MM.1S (cell line): ENCODE data around the gene CRADD.

Source experiments
- DNase-seq: peaks from one replicate; pipeline ENCODE4 v3.0.0-alpha.2; 2015
- H2AFZ ChIP-seq: fragments of 300-600 bp; sonication (generic); 2 replicates; pipeline ENCODE4 v1.6.0; 2016; ENCODE audit warnings: antibody characterized with exemption, low read length
- H3F3A ChIP-seq: fragments of 300-600 bp; sonication (generic); 2 replicates; pipeline ENCODE4 v1.6.1; 2016; ENCODE audit warnings: mild to moderate bottlenecking, antibody characterized with exemption, low read length, moderate library complexity, mixed read lengths; ENCODE audit not compliant: insufficient read depth
- H3K27ac ChIP-seq: fragments of 300-600 bp; sonication (generic); 2 replicates; pipeline ENCODE4 v1.5.1; 2016; ENCODE audit warnings: mild to moderate bottlenecking, low read length
- H3K27me3 ChIP-seq: fragments of 300-600 bp; sonication (generic); replicated peaks from 2 replicates; pipeline ENCODE4 v1.6.0; 2016; ENCODE audit warnings: low read length; ENCODE audit not compliant: insufficient read depth
- H3K36me3 ChIP-seq: fragments of 300-600 bp; sonication (generic); replicated peaks from 2 replicates; pipeline ENCODE4 v1.6.1; 2016; ENCODE audit warnings: mild to moderate bottlenecking, low read length, mixed read lengths; ENCODE audit not compliant: insufficient read depth
- H3K4me1 ChIP-seq: fragments of 300-600 bp; sonication (generic); 2 replicates; pipeline ENCODE4 v1.6.1; 2016; ENCODE audit warnings: low read length, mixed read lengths
- H3K4me2 ChIP-seq: fragments of 300-600 bp; sonication (generic); 2 replicates; pipeline ENCODE4 v1.6.0; 2016; ENCODE audit warnings: low read depth, low read length
- H3K4me3 ChIP-seq: fragments of 300-600 bp; sonication (generic); 2 replicates; pipeline ENCODE4 v1.5.1; 2016; ENCODE audit warnings: low read length, mixed read lengths
- H3K79me2 ChIP-seq: fragments of 300-600 bp; sonication (generic); 2 replicates; pipeline ENCODE4 v1.6.1; 2016; ENCODE audit warnings: mixed run types, low read length, mixed read lengths
- H3K9ac ChIP-seq: fragments of 300-600 bp; sonication (generic); 2 replicates; pipeline ENCODE4 v1.6.1; 2016; ENCODE audit warnings: low read length, mixed read lengths
- H3K9me2 ChIP-seq: fragments of 300-600 bp; sonication (generic); replicated peaks from 2 replicates; pipeline ENCODE4 v1.6.1; 2016; ENCODE audit warnings: mild to moderate bottlenecking, low read length, mixed read lengths; ENCODE audit not compliant: insufficient read depth
- H3K9me3 ChIP-seq: fragments of 300-600 bp; sonication (generic); replicated peaks from 2 replicates; pipeline ENCODE4 v1.6.1; 2016; ENCODE audit warnings: mild to moderate bottlenecking, low read length, mixed read lengths; ENCODE audit not compliant: insufficient read depth
- H4K20me1 ChIP-seq: fragments of 300-600 bp; sonication (generic); 2 replicates; pipeline ENCODE4 v1.6.1; 2016; ENCODE audit warnings: mild to moderate bottlenecking, low read length, moderate library complexity, mixed read lengths; ENCODE audit not compliant: insufficient read depth
- CTCF ChIP-seq: fragments of 300-600 bp; sonication (generic); IDR thresholded peaks from 2 replicates; pipeline ENCODE4 v1.5.1; 2016; ENCODE audit warnings: antibody characterized with exemption, low read length, mixed read lengths
- EZH2 ChIP-seq: fragments of 300-600 bp; sonication (generic); optimal IDR thresholded peaks from 2 replicates; pipeline ENCODE3; 2017; ENCODE audit warnings: low read depth, mild to moderate bottlenecking, antibody characterized with exemption, low read length, mixed read lengths
- EZH2phosphoT487 ChIP-seq: fragments of 300-600 bp; sonication (generic); IDR thresholded peaks from 2 replicates; pipeline ENCODE4 v1.6.1; 2018; ENCODE audit warnings: antibody characterized with exemption, low read length

Gene CRADD

GRCh38 chr12:93766371-93766770 lies 89.2 kb downstream of the CRADD start:
- H3K27me3 ChIP-seq, result no peaks in the 10 kb centered on the region
- H3K36me3 ChIP-seq, result no peaks in the 10 kb centered on the region
- H2AFZ ChIP-seq, result no peak overlapping the region
- no peaks in the 10 kb centered on the region for H3F3A ChIP-seq
- no peak overlapping the region for H3K4me3 ChIP-seq
- no peaks in the 10 kb centered on the region for H3K9me3 ChIP-seq
- H3K9me2 ChIP-seq, result no peaks in the 10 kb centered on the region
- no peak for TF ChIP-seq EZH2
- no peak for TF ChIP-seq EZH2phosphoT487
- DNase-seq, result no peak
- H4K20me1 ChIP-seq, result no peaks in the 10 kb centered on the region
- H3K4me2 ChIP-seq, result no peak overlapping the region
- H3K79me2 ChIP-seq, result no peaks in the 10 kb centered on the region
- H3K9ac ChIP-seq, result no peak overlapping the region
- H3K27ac ChIP-seq, result no peak overlapping the region
- no peaks in the 10 kb centered on the region for H3K4me1 ChIP-seq

GRCh38 chr12:93766796-93767523 lies 89.8 kb downstream of the CRADD start:
- Histone ChIP-seq H3K27ac (no peak overlapping the region), H3K4me2 (no peak overlapping the region), H2AFZ (no peak overlapping the region), H3K79me2 (no peaks in the 10 kb centered on the region), H3F3A (no peaks in the 10 kb centered on the region), H4K20me1 (no peaks in the 10 kb centered on the region), H3K9me3 (no peaks in the 10 kb centered on the region), H3K27me3 (no peaks in the 10 kb centered on the region), H3K4me1 (no peaks in the 10 kb centered on the region), H3K9me2 (no peaks in the 10 kb centered on the region), H3K9ac (no peak overlapping the region), H3K36me3 (no peaks in the 10 kb centered on the region), H3K4me3 (no peak overlapping the region)
- TF ChIP-seq CTCF (peak; percentile 36), EZH2 (no peak), EZH2phosphoT487 (no peak)
- DNase-seq, result no peak

DNA sequence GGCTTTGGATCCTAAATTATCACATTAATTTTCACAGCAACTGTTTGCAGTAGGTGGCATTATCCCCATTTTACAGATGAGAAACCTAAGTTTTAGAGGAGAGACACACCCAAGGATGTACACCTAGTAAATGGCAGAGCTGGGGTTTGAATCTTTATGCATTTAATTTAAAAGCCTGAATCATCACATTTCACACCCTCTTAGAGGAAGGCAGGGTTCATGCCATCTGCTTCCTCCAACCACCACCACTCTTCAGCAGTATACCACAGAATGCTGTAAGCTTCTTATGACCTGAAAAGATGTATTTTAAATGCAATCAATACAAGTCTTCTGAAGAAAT lies 90.3 kb downstream of the CRADD start:
- Histone ChIP-seq H3K27me3 (no peaks in the 10 kb centered on the region), H3K4me1 (no peaks in the 10 kb centered on the region), H3K9ac (no peak overlapping the region), H3K9me2 (no peaks in the 10 kb centered on the region), H2AFZ (no peak overlapping the region), H3K4me2 (no peak overlapping the region), H3K4me3 (no peak overlapping the region), H4K20me1 (no peaks in the 10 kb centered on the region), H3F3A (no peaks in the 10 kb centered on the region), H3K36me3 (no peaks in the 10 kb centered on the region), H3K27ac (no peak overlapping the region), H3K79me2 (no peaks in the 10 kb centered on the region), H3K9me3 (no peaks in the 10 kb centered on the region)
- TF ChIP-seq EZH2phosphoT487, result no peak
- no peak for TF ChIP-seq CTCF
- TF ChIP-seq EZH2, result no peak
- peak; percentile 11 for DNase-seq

- Histone ChIP-seq H3K27me3 (no peaks in the 10 kb centered on the region), H3K4me2 (no peak overlapping the region), H3F3A (no peaks in the 10 kb centered on the region), H3K27ac (no peak overlapping the region), H3K36me3 (no peaks in the 10 kb centered on the region), H3K79me2 (no peaks in the 10 kb centered on the region), H3K4me3 (no peak overlapping the region), H4K20me1 (no peaks in the 10 kb centered on the region), H3K4me1 (no peaks in the 10 kb centered on the region), H2AFZ (no peak overlapping the region), H3K9ac (no peak overlapping the region), H3K9me3 (no peaks in the 10 kb centered on the region), H3K9me2 (no peaks in the 10 kb centered on the region)
- no peak for DNase-seq
- TF ChIP-seq CTCF, result no peak
- TF ChIP-seq EZH2, result no peak
- no peak for TF ChIP-seq EZH2phosphoT487
These were observed 95.0 kb downstream of the CRADD start for GRCh38 chr12:93772003-93772700.
